ENCODE results near the gene SIK3. TPM values are rescaled to one million over a fixed set of nuclear protein-coding genes. Genes with fewer than 3 reads are reported as not detected.
A peak's percentile ranks its signal among the peaks of the same experiment; 100 is the strongest.
"Not testable (repeated sequence)": the region's sequence is repeated elsewhere in the genome, so short reads cannot be mapped to it uniquely, and the experiment has no call there.

SIK3 gene
- polyA plus RNA-seq, 1 experiment: 7.3 TPM

DNA sequence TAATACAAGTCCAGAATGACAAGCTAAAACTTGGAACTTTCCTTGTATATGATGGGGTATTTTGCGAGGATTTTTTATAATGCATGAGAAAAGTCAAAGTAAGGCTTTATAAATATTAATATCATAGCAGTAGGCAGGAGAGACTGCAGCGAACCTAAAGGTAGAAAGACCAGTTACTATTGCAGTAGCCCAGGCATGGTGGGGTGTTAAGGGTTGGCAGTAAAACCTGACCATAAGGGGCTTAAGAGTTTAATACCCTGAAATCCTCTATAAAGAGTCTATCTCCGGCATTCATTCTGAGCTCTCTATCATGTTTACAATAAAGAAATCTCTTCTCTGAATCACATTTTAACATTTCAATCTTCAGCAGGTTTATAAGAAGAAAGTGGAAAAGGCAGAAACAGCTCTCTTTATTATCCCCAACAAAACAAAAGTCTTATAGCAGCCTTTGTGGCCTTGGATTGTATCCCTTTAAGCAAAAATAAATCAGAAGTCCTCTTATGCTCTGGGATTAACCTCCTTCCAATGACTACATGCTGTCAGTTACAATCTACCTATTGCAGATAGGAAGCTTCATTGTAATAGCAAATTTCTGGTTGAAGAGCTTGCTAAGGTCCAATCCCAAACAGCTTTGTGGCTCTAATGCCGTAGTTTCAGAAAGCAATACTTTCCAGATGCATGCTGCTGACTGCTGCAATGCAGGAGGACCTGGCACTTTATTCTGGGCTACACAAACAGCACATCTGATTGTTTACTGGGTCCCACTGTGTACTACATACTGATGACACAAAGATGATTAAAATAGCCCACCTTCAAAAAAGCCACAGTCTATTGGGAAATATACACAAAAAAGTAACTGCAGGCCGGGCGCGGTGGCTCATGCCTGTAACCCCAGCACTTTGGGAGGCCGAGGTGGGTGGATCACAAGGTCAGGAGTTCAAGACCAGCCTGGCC, 45.8 kb downstream of the SIK3 start:
- POLR2A ChIA-PET: no interaction called here
- no peak for DNase-seq (ENCODE audit: low read depth)
- Histone ChIP-seq H3K36me3 (ENCODE audit: control insufficient read depth, insufficient read depth, low read length) (no peaks in the 10 kb centered on the region), H3K27me3 (ENCODE audit: control insufficient read depth, insufficient read depth, low read length) (no peaks in the 10 kb centered on the region), H3K4me3 (ENCODE audit: low read depth, low read length) (no peak overlapping the region)
- CTCF ChIA-PET: interaction anchor here (0.6 to 1.0 kb wide), 2 partner anchors 24 to 261 kb away, joined by 3 to 4 read pairs; partner anchors contain the start of gene APOA5
- TF ChIP-seq, protein P1, sequence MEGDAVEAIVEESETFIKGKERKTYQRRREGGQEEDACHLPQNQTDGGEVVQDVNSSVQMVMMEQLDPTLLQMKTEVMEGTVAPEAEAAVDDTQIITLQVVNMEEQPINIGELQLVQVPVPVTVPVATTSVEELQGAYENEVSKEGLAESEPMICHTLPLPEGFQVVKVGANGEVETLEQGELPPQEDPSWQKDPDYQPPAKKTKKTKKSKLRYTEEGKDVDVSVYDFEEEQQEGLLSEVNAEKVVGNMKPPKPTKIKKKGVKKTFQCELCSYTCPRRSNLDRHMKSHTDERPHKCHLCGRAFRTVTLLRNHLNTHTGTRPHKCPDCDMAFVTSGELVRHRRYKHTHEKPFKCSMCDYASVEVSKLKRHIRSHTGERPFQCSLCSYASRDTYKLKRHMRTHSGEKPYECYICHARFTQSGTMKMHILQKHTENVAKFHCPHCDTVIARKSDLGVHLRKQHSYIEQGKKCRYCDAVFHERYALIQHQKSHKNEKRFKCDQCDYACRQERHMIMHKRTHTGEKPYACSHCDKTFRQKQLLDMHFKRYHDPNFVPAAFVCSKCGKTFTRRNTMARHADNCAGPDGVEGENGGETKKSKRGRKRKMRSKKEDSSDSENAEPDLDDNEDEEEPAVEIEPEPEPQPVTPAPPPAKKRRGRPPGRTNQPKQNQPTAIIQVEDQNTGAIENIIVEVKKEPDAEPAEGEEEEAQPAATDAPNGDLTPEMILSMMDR (IDR thresholded peaks at IDR 0.05; ENCODE audit: insufficient read depth, low read depth, low read length): no peak

DNA sequence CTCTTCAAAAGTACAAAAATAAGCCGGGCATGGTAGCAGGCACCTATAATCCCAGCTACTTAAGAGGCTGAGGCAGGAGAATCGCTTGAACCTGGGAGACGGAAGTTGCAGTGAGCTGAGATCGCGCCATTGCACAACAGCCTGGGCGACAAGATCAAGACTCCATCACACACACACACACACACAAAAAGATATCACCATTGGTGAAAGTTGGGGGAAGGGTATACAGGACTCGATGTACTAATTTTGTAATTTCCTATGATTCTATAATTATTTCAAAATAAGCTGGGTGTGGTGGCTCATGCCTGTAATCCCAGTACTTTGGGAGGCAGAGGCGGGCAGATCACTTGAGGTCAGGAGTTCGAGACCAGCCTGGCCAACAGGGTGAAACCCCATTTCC, 48.1 kb downstream of the SIK3 start:
- H3K36me3 ChIP-seq (ENCODE audit: control insufficient read depth, insufficient read depth, low read length); POLR2A ChIA-PET; H3K27me3 ChIP-seq (ENCODE audit: control insufficient read depth, insufficient read depth, low read length); DNase-seq (ENCODE audit: low read depth); H3K4me3 ChIP-seq (ENCODE audit: low read depth, low read length): not testable (repeated sequence)
- CTCF ChIA-PET: interaction anchor here (0.6 to 1.0 kb wide), 3 partner anchors 10 to 231 kb away, joined by 3 to 4 read pairs (median 4); no protein-coding TSS in a partner anchor

DNA sequence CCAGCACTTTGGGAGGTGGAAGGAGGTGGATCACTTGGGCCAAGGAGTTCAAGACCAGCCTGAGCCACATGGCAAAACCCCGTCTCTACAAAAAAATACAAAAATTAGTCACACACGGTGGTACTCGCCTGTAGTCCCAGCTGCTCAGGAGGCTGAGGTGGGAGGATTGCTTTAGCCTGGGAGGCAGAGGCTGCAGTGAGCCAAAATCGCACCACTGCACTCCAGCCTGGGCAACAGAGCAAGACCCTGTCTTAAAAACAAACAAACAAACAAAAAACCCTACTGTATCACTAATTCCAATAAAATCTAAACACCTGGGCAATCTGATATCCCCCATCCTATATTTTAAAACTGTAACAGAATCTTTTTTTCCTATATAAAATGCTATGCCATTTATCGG, 51.6 kb downstream of the SIK3 start:
- POLR2A ChIA-PET; H3K36me3 ChIP-seq (ENCODE audit: control insufficient read depth, insufficient read depth, low read length); CTCF ChIA-PET; H3K27me3 ChIP-seq (ENCODE audit: control insufficient read depth, insufficient read depth, low read length); H3K4me3 ChIP-seq (ENCODE audit: low read depth, low read length); DNase-seq (ENCODE audit: low read depth): not testable (repeated sequence)

DNA sequence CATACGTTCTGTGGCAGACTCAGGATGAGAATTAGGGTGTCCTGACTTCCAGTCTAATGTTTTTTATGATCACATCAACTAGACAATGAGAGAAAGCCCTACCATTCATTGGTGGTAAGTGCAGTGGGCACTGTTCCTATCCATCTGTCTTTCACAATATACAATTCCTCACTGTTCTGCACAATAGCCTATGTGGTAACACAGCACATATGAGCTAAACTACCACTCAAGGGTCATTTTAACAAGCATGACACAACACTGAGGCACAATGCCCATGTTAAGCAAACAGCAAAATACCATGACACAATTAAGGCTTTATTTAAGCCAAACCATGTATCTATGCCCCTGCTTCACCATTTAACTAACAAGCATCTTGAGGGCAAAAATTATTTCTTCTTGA, 52.3 kb downstream of the SIK3 start:
- Histone ChIP-seq H3K27me3 (ENCODE audit: control insufficient read depth, insufficient read depth, low read length) (no peaks in the 10 kb centered on the region), H3K4me3 (ENCODE audit: low read depth, low read length) (no peak overlapping the region), H3K36me3 (ENCODE audit: control insufficient read depth, insufficient read depth, low read length) (no peaks in the 10 kb centered on the region)
- TF ChIP-seq, protein P1 (IDR thresholded peaks at IDR 0.05; ENCODE audit: insufficient read depth, low read depth, low read length): no peak
- DNase-seq (ENCODE audit: low read depth): no peak
- CTCF ChIA-PET: no interaction called here
- POLR2A ChIA-PET: no interaction called here

DNA sequence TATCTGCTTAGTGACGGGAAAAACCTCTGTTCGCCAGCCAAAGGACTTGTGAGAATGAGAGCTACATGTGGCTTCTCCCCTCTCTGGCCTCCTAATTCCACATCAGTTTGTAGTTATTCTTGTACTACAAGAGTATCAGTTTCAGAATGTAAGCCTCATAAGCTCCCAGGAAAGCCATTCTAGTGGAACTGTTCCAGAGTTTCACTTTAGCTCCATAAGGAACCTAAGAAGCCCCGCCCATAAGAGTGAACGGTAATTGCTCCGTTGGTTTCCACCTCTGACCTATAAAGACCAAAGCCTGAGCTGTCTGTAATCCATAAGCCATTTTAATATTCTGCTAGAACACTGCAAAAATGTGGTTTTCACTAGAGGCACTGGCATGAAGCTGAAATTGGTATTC, 53.0 kb downstream of the SIK3 start:
- peak overlapping the region; percentile 7; the same call in 1 of the 2 replicates for H3K4me3 ChIP-seq (ENCODE audit: low read depth, low read length)
- TF ChIP-seq, protein P1 (IDR thresholded peaks at IDR 0.05; ENCODE audit: insufficient read depth, low read depth, low read length): no peak
- H3K36me3 ChIP-seq (ENCODE audit: control insufficient read depth, insufficient read depth, low read length): no peaks in the 10 kb centered on the region
- ChIA-PET CTCF (interaction anchor here (1.0 kb wide), 1 partner anchor 13 kb away, joined by 3 read pairs; no protein-coding TSS in a partner anchor), POLR2A (interaction anchor here (0.5 kb wide), 1 partner anchor 61 kb away, joined by 8 read pairs; no protein-coding TSS in a partner anchor)
- H3K27me3 ChIP-seq (ENCODE audit: control insufficient read depth, insufficient read depth, low read length): no peaks in the 10 kb centered on the region
- DNase-seq (ENCODE audit: low read depth): peak; percentile 26

DNA sequence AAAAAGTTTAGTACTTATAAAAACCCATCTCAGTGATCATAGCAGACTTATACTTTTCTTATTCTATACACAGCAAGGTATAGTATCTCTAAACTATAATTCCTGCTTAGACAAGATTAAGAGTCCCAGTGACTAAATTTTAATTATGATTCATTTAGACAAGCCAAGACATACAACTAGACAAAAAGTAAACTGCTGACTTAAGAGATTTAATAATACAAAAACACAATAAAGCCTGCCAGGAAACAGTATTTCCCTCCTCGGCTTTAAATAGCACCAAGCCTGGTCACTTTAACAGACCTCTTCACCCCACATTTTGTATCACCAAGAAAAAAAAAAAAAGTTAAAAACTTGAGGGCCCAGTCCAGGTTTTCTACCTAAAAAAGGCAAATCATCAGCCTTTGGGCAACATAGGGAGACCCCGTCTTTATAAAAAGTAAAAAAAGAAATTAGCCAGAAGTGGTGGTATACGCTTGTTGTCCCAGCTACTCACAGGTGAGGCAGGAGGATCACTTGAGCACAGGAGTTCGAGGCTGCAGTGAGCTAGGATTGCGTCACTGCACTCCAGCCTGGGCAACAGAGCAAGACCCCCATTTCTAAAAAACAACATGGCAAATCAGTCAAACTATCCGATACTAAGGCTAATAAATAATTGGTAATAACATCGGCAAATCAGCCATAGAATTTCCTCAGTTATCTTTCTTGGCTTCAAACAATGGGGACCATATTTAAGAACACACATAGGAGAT, 53.8 kb downstream of the SIK3 start:
- Histone ChIP-seq H3K4me3 (ENCODE audit: low read depth, low read length) (no peak overlapping the region), H3K27me3 (ENCODE audit: control insufficient read depth, insufficient read depth, low read length) (no peaks in the 10 kb centered on the region), H3K36me3 (ENCODE audit: control insufficient read depth, insufficient read depth, low read length) (no peaks in the 10 kb centered on the region)
- TF ChIP-seq, protein P1 (IDR thresholded peaks at IDR 0.05; ENCODE audit: insufficient read depth, low read depth, low read length): no peak
- CTCF ChIA-PET: interaction anchor here (1.0 kb wide), 1 partner anchor 13 kb away, joined by 3 read pairs; no protein-coding TSS in a partner anchor
- DNase-seq (ENCODE audit: low read depth): no peak
- POLR2A ChIA-PET: no interaction called here

All from BJ (cell line).